Mesodermal cell (in vitro differentiated cells): ENCODE measurements around the gene CDCA7L.

Experiments
- H3K27ac ChIP-seq: 2 replicates; pipeline ENCODE4 v1.7.0; 2013; ENCODE audit warnings: mild to moderate bottlenecking, low read depth, low read length, moderate library complexity; ENCODE audit not compliant: severe bottlenecking
- H3K36me3 ChIP-seq: 2 replicates; pipeline ENCODE4 v1.7.1; 2013; ENCODE audit warnings: mild to moderate bottlenecking, low read length, moderate library complexity; ENCODE audit not compliant: control insufficient read depth, insufficient read depth
- H3K4me1 ChIP-seq: one replicate; pipeline ENCODE4 v1.7.1; 2013; ENCODE audit warnings: mild to moderate bottlenecking, low read length; ENCODE audit not compliant: insufficient read depth, control insufficient read depth, poor library complexity, severe bottlenecking
- H3K4me3 ChIP-seq: 2 replicates; pipeline ENCODE4 v1.7.0; 2013; ENCODE audit warnings: low read length, control low read depth, mild to moderate bottlenecking; ENCODE audit not compliant: insufficient read depth, poor library complexity, severe bottlenecking; ENCODE audit errors: extremely low read depth
- H3K9me3 ChIP-seq: 2 replicates; pipeline ENCODE4 v1.7.1; 2013; ENCODE audit warnings: mild to moderate bottlenecking, low read length, moderate library complexity; ENCODE audit not compliant: control insufficient read depth
- WGBS, 2 experiments: methylation state at CpG; one replicate each; pipeline ENCODE4 v1.1.5; 2013; ENCODE audit warnings: missing lambda C conversion rate in 2 of 2; ENCODE audit not compliant: insufficient coverage in 2 of 2; 5-methylcytosine and 5-hydroxymethylcytosine counted together

The CDCA7L gene

DNA sequence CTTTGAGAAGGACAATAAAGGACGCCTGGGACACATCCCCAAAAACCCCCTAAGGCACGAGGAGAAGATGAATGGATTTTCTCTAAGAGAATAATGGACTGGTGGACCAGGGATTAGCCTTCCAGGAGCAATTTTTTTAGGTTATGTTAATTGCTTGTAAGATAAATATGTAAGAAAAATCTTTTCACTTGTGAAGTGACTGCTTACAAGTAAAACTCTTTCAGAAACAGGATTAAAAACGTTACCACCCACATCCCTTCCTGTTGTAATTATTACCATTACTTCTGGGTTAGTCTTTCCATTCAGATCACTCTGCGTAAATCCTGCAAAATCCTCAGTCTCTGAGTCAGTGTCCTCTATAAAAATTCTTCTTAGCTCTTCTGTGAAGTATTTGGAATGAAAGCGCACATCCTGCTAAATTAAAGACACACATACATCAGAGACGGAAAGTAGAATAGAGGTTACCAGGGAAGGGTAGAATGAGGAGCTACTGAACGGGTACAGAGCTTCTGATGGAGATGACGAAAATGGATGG, 34.3 kb downstream of the CDCA7L start:
- Histone ChIP-seq H3K4me1 (no peaks in the 10 kb centered on the region), H3K4me3 (no peak overlapping the region), H3K9me3 (no peaks in the 10 kb centered on the region), H3K27ac (no peak overlapping the region), H3K36me3 (peaks cover 3% of the 10 kb centered on the region)
- 81 to 100% methylated on average over 1 to 2 of the region's 8 CpGs for WGBS, 2 experiments

DNA sequence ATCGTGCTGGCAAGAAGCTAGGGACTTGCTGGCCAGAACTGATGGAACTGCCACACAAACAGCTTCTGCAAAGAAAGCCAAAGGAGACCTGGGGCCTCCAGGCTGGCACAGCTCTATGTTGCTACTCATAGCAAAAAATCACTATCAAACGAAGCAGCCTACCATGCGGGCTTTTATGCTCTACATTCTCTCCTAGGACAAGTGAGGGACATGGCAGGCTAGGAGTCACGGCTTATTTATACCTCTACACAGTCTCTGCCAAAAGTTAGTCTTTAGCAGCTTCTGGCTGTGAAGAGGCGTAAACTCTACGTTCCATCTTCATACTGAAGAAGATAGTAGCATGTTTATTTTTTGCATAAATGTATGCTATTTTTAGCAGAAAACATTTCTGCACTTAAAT, 35.4 kb downstream of the CDCA7L start:
- Histone ChIP-seq H3K27ac (no peak overlapping the region), H3K4me3 (no peak overlapping the region), H3K36me3 (no peaks in the 10 kb centered on the region), H3K9me3 (no peaks in the 10 kb centered on the region), H3K4me1 (no peaks in the 10 kb centered on the region)
- WGBS, 2 experiments: 88 to 100% methylated on average over 1 to 4 of the region's 6 CpGs

DNA sequence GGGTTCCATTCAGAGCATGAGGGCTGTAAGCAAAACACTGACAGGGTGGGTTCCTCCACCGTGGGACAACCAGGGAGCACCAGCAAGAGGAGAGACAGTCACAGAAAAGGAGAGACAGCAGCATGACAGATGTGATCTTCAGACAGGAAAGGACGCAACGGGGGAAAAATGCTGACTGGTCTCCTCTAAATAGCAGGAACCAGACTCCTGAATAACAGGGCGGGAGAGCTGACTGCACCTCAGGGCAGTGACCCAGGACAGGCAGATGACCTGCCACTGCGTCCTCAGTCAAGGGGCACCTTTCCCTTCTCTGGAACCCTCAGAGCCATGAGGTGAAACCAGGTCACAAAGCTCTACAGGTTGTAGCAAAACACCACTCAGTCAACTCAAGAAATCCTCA, 37.0 kb downstream of the CDCA7L start:
- WGBS, 2 experiments: 92 to 94% methylated on average over 5 of the region's 5 CpGs
- Histone ChIP-seq H3K36me3 (no peaks in the 10 kb centered on the region), H3K27ac (no peak overlapping the region), H3K4me1 (no peaks in the 10 kb centered on the region), H3K9me3 (no peaks in the 10 kb centered on the region), H3K4me3 (no peak overlapping the region)

DNA sequence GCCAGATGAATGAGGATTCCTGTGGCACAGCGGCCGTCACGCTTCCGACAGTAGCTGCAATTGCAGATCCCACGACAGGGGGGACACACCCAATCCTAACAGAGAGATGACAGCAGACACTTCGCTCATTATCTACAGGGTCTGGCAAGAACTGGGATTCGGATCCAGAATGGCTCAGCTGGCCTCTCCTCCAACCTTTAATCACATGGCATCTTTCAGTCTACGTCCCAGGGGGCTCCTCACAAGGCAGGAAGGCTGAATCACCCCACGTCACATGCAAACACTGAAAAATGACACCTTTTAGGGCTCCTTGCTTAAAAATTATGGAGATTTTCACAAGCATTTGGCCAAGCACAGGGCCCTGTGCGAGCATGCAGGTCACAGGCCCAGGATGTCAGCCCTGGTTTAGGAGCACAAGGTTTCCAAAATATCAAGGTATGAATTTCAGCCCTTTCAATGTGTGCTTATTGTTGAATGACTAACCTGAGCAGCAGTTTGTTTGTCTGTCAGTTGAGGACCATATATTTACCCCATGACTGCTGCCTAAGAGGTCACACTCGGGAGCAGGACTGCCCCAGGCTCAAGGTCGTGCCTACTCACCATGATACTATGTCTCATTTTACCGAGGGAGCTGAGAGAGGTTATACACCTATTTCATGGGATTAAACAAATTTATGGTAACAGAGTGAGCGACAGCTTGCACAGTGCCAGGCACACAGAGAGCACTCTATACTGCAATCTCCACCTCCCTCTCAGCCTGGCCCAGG, 42.5 kb downstream of the CDCA7L start:
- Histone ChIP-seq H3K9me3 (no peaks in the 10 kb centered on the region), H3K36me3 (no peaks in the 10 kb centered on the region), H3K4me3 (no peak overlapping the region), H3K27ac (no peak overlapping the region), H3K4me1 (no peaks in the 10 kb centered on the region)
- WGBS, 2 experiments: 90 to 92% methylated on average over 7 to 10 of the region's 14 CpGs

DNA sequence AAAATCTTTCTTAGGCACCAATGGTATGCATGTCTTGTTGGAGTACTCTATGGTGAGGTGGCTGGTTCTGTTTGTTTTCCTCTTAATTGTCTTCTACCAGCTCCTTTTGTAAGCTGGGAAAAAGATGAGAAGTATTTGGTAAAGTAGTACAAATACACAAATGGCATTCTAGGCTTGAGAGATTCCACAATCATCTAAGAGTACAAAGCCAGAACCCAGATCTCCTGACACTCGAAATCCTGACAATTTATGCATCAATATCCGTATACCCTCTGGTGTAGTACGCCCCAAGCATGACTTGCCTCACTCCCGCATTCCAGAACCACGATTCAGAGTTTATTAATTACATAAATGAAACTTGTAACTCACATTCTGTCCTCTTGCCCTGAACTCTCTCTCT, 43.5 kb downstream of the CDCA7L start:
- Histone ChIP-seq H3K36me3 (no peaks in the 10 kb centered on the region), H3K27ac (no peak overlapping the region), H3K4me1 (no peaks in the 10 kb centered on the region), H3K4me3 (no peak overlapping the region), H3K9me3 (no peaks in the 10 kb centered on the region)
- 100% methylated on average over 5 of the region's 5 CpGs for WGBS, 2 experiments

DNA sequence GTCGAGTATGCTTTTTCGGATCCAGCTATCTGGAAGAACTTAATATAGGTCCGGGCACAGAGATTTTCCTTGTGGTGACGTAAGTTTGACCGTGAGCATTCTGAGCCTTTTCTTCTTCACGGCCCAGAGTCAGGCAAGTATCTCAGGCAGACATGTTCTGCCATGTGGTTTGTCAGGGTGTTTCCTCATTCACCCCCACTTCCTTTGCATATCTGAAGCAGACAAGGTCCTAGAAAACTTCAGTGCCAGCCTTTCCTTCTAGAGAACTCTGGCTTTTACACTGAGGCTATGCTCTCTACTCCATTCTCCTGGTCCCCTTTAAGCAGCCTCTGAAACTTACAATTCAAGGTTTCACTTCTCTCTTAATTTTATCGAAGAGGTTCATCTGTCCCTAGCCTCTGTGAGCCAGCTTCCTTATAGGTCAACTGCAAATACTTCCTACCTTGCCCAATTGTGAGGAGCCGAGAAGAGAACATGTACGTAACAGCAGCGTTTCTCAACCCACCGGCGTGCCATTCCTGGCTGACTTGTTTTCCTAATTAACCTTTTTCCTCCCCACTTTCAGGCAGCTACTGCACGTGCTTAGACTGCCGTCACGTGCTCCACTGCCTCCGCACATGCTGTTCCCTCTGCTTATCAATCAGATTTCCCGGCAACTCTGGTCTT, 47.3 kb downstream of the CDCA7L start:
- Histone ChIP-seq H3K36me3 (no peaks in the 10 kb centered on the region), H3K4me3 (no peak overlapping the region), H3K9me3 (no peaks in the 10 kb centered on the region), H3K4me1 (no peaks in the 10 kb centered on the region), H3K27ac (no peak overlapping the region)
- 83 to 85% methylated on average over 15 to 17 of the region's 17 CpGs for whole genome bisulfite sequencing, 2 experiments

DNA sequence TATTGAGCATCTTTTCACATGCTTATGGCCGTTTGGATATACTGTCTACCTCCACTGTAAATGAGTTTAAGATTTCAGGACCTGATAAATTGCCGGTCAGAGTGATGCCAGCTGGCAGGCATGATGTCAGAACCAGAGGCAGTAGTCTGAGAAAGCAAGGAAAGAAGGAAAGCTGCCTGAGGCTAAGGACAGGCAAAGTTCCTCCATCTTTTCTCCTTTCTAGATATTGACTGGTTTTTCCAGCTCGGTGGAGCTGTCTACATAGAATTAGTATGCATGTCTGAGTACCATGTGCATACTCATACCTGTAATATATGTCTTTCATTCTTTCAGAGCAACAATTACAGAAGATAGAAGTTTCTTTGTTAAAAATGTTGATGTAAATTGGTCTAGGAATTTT, 52.3 kb downstream of the CDCA7L start:
- no peak overlapping the region for H3K4me3 ChIP-seq
- no peaks in the 10 kb centered on the region for H3K9me3 ChIP-seq
- WGBS, 2 experiments: 100% methylated on average over 1 of the region's 3 CpGs
- no peak overlapping the region for H3K27ac ChIP-seq
- no peaks in the 10 kb centered on the region for H3K36me3 ChIP-seq
- H3K4me1 ChIP-seq: no peaks in the 10 kb centered on the region

DNA sequence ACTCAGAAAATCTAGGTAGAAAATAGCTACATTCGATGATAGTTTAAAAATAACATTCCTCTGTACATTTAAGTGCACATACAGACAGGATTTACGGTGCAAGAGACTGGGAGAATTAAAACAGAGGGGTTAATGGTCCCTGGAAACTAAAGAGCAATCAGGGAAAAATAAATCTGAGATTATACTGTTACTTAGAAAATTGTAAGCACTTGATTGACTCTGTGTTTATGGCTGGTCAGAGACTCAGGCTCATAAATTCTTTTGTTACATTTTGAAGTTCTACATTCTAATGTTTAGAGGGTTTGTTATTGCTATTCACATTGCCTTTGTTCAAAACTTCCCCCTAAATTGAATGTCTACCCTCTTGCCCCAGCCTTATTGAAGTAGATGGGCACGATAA, 54.4 kb downstream of the CDCA7L start:
- Histone ChIP-seq H3K9me3 (no peaks in the 10 kb centered on the region), H3K27ac (no peak overlapping the region), H3K4me3 (no peak overlapping the region), H3K4me1 (no peaks in the 10 kb centered on the region), H3K36me3 (no peaks in the 10 kb centered on the region)
- no CpG with 5 or more reads among the region's 3 CpGs for WGBS, 2 experiments

DNA sequence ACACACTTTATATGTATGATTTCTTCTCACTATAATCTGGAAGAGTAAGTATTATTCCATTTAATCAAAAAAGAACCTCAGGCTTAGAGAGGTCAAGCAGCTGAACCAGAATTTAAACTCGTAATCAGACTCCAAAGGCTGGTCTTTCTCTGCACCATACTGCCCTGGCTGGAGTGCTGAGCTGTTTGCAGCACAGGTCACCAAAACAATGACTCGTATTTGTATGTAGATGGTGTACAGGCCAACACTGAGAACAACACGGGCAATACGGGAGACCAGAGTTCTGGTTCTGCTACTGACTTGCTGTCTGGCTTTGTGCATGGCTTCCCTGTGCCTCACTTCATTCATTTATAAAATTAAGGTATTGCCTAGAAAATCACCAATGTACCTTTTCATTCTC, 57.9 kb downstream of the CDCA7L start:
- no peaks in the 10 kb centered on the region for H3K4me1 ChIP-seq
- no peaks in the 10 kb centered on the region for H3K36me3 ChIP-seq
- H3K9me3 ChIP-seq: no peaks in the 10 kb centered on the region
- H3K4me3 ChIP-seq: no peak overlapping the region
- WGBS, 2 experiments: 54 to 100% methylated on average over 1 to 3 of the region's 4 CpGs
- no peak overlapping the region for H3K27ac ChIP-seq

DNA sequence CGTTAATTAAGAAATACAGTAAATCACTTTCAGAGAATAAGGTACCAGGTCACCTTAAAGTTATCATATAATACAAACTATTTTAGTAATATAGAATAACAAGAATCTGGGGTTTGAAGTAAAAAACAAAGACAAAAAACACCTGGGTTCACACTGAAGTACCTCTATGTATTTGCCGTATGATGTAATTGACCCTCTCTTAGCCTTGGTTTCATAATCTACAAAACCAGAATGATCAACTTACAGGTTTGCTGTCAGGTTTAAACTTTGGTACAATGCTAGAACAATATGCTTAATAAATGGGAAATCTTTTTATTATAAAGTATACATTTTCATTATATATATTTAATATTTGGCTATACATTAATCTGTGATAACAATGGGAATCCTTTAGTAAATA, 58.3 kb downstream of the CDCA7L start:
- no peaks in the 10 kb centered on the region for H3K36me3 ChIP-seq
- H3K9me3 ChIP-seq: no peaks in the 10 kb centered on the region
- no peak overlapping the region for H3K27ac ChIP-seq
- H3K4me3 ChIP-seq: no peak overlapping the region
- no peaks in the 10 kb centered on the region for H3K4me1 ChIP-seq
- 100% methylated on average over 1 of the region's 2 CpGs; no CpG with 5 or more reads in 1 of the 2 experiments for WGBS, 2 experiments

DNA sequence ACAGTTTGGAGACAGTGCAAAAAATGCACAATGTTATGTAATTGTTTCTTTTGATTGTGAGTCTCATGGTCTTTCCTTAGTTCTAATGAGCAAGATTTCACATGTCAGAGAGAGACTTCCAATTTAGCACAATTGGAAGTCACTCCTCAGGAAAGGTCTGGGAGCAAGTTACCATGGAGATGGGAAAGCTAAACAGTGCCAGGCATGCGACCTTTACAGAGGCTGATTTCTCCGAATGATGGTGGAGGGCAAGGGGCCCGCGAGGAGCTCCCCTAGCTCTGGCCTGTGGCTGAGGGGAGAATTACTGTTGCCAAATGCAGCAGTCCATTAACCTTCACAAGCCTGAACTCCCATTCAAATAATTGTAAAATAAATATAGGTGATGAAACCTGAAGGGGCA, 59.3 kb downstream of the CDCA7L start:
- 66% methylated on average over 2 of the region's 4 CpGs; no CpG with 5 or more reads in 1 of the 2 experiments for WGBS, 2 experiments
- Histone ChIP-seq H3K4me1 (no peaks in the 10 kb centered on the region), H3K4me3 (no peak overlapping the region), H3K9me3 (no peaks in the 10 kb centered on the region), H3K36me3 (no peaks in the 10 kb centered on the region), H3K27ac (no peak overlapping the region)
